ENCODE results near the gene ASB8.

- TF ChIP-seq CTCF (conservative IDR thresholded peaks at IDR 0.05; ENCODE audit: low read depth, low read length) = no peak
- TF ChIP-seq MAFK (IDR thresholded peaks at IDR 0.05; ENCODE audit: low read depth, low read length) = no peak
- no peak for TF ChIP-seq POLR2A (IDR thresholded peaks at IDR 0.05; ENCODE audit: low read depth, low read length)
- TF ChIP-seq SMC3 (IDR thresholded peaks at IDR 0.05; ENCODE audit: low read depth, low read length) = no peak
- no peak for TF ChIP-seq FOS (IDR thresholded peaks at IDR 0.05; ENCODE audit: low read depth, low read length)
- no peak for TF ChIP-seq ELK1 (IDR thresholded peaks at IDR 0.05; ENCODE audit: borderline replicate concordance, low read depth, low read length)
- no peak for TF ChIP-seq CHD1 (IDR thresholded peaks at IDR 0.05; ENCODE audit: low read depth, low read length)
- TF ChIP-seq CEBPB (IDR thresholded peaks at IDR 0.05; ENCODE audit: low read depth, low read length) = no peak
Observed at GRCh38 chr12:48185181-48185919, 28.0 kb upstream of the ASB8 start.

All from IMR-90 (cell line).